H9 (cell line): ENCODE measurements around the gene LHFPL5. TPM values are rescaled to one million over a fixed set of nuclear protein-coding genes. Genes with fewer than 3 reads are reported as not detected.

ENCODE experiments used
- DNase-seq: peaks from one replicate; pipeline ENCODE4 v3.0.0-alpha.2; 2017
- H2AFZ ChIP-seq: one replicate; pipeline ENCODE4 v1.6.1; 2013; ENCODE audit warnings: mild to moderate bottlenecking, low read length, control low read depth, moderate library complexity
- H2AK5ac ChIP-seq: 2 replicates; pipeline ENCODE4 v1.6.1; 2013; ENCODE audit warnings: low read length, control low read depth, mixed read lengths; ENCODE audit not compliant: insufficient read length
- H2BK120ac ChIP-seq: one replicate; pipeline ENCODE4 v1.6.1; 2013; ENCODE audit warnings: low read depth, mild to moderate bottlenecking, low read length, control low read depth, inconsistent platforms; ENCODE audit not compliant: poor library complexity, severe bottlenecking
- H2BK12ac ChIP-seq: 2 replicates; pipeline ENCODE4 v1.6.1; 2013; ENCODE audit warnings: low read length, control low read depth, mixed read lengths, low read depth; ENCODE audit not compliant: insufficient read length
- H2BK15ac ChIP-seq: 2 replicates; pipeline ENCODE4 v1.6.1; 2013; ENCODE audit warnings: low read depth, low read length, control low read depth
- H2BK20ac ChIP-seq: one replicate; pipeline ENCODE4 v1.6.1; 2013; ENCODE audit warnings: low read depth, mild to moderate bottlenecking, low read length, control low read depth, inconsistent platforms; ENCODE audit not compliant: poor library complexity, severe bottlenecking
- H2BK5ac ChIP-seq: 2 replicates; pipeline ENCODE4 v1.6.1; 2013; ENCODE audit warnings: low read length, control low read depth, mixed read lengths; ENCODE audit not compliant: insufficient read length
- H3K14ac ChIP-seq: 2 replicates; pipeline ENCODE4 v1.6.1; 2013; ENCODE audit warnings: low read length, control low read depth; ENCODE audit not compliant: insufficient read depth
- H3K18ac ChIP-seq: 2 replicates; pipeline ENCODE4 v1.6.1; 2013; ENCODE audit warnings: low read depth, mild to moderate bottlenecking, mixed read lengths, low read length, control low read depth; ENCODE audit not compliant: insufficient read length
- H3K23ac ChIP-seq: 2 replicates; pipeline ENCODE4 v1.6.1; 2013; ENCODE audit warnings: low read length, control low read depth, mixed read lengths, low read depth; ENCODE audit not compliant: insufficient read length
- H3K23me2 ChIP-seq: 2 replicates; pipeline ENCODE4 v1.6.1; 2013; ENCODE audit warnings: low read depth, mild to moderate bottlenecking, mixed read lengths, low read length, control low read depth; ENCODE audit not compliant: insufficient read length, poor library complexity, severe bottlenecking
- H3K27ac ChIP-seq: 2 replicates; pipeline ENCODE4 v1.5.1; 2013; ENCODE audit warnings: low read length, control low read depth, mixed read lengths, low read depth; ENCODE audit not compliant: insufficient read length
- H3K27me3 ChIP-seq: 2 replicates; pipeline ENCODE4 v1.6.1; 2013; ENCODE audit warnings: low read length, control low read depth, inconsistent platforms; ENCODE audit not compliant: insufficient read depth
- H3K4ac ChIP-seq: 2 replicates; pipeline ENCODE4 v1.6.1; 2013; ENCODE audit warnings: low read depth, mild to moderate bottlenecking, control low read depth, inconsistent platforms, low read length, moderate library complexity
- H3K4me1 ChIP-seq: 2 replicates; pipeline ENCODE4 v1.6.1; 2013; ENCODE audit warnings: low read length, control low read depth, inconsistent platforms; ENCODE audit not compliant: insufficient read depth
- H3K4me2 ChIP-seq: 2 replicates; pipeline ENCODE4 v1.6.1; 2013; ENCODE audit warnings: low read length, control low read depth, mixed read lengths; ENCODE audit not compliant: insufficient read length, insufficient read depth
- H3K56ac ChIP-seq: 2 replicates; pipeline ENCODE4 v1.6.1; 2013; ENCODE audit warnings: low read depth, mild to moderate bottlenecking, mixed read lengths, low read length, control low read depth; ENCODE audit not compliant: insufficient read length
- H3K79me1 ChIP-seq: 2 replicates; pipeline ENCODE4 v1.6.1; 2013; ENCODE audit warnings: low read depth, mild to moderate bottlenecking, moderate library complexity, low read length, control low read depth, inconsistent platforms; ENCODE audit not compliant: insufficient read depth, poor library complexity, severe bottlenecking
- H3K79me2 ChIP-seq: 2 replicates; pipeline ENCODE4 v1.6.1; 2013; ENCODE audit warnings: low read length, control low read depth, inconsistent platforms; ENCODE audit not compliant: insufficient read depth
- H3K9ac ChIP-seq: 2 replicates; pipeline ENCODE4 v1.6.1; 2013; ENCODE audit warnings: low read length, control low read depth, mixed read lengths; ENCODE audit not compliant: insufficient read length; ENCODE audit errors: extremely low read depth
- H3K9me3 ChIP-seq: one replicate; pipeline ENCODE4 v1.6.1; 2013; ENCODE audit warnings: low read depth, low read length, inconsistent platforms; ENCODE audit not compliant: control insufficient read depth
- H3T11ph ChIP-seq: one replicate; pipeline ENCODE4 v1.6.1; 2013; ENCODE audit warnings: mild to moderate bottlenecking, low read length, control low read depth, inconsistent platforms
- H4K20me1 ChIP-seq: one replicate; pipeline ENCODE4 v1.6.1; 2013; ENCODE audit not compliant: control insufficient read depth, insufficient read length, insufficient read depth
- H4K5ac ChIP-seq: 2 replicates; pipeline ENCODE4 v1.6.1; 2013; ENCODE audit warnings: low read depth, mild to moderate bottlenecking, mixed read lengths, low read length, control low read depth; ENCODE audit not compliant: insufficient read length
- H4K8ac ChIP-seq: replicated peaks from 2 replicates; pipeline ENCODE4 v1.6.1; 2013; ENCODE audit warnings: low read length, control low read depth, mixed read lengths, low read depth; ENCODE audit not compliant: insufficient read length
- H4K91ac ChIP-seq: 2 replicates; pipeline ENCODE4 v1.6.1; 2013; ENCODE audit warnings: low read depth, mild to moderate bottlenecking, moderate library complexity, mixed read lengths, low read length, control low read depth; ENCODE audit not compliant: insufficient read length
- H3K27ac Mint-ChIP-seq, 3 experiments: 2 replicates in 2 of 3; 3 replicates in 1 of 3; pipeline ENCODE4 v1.8.0; 2020 to 2021; ENCODE audit warnings: mixed read lengths in 3 of 3, mild to moderate bottlenecking in 1 of 3, moderate library complexity in 1 of 3
- H3K27me3 Mint-ChIP-seq: 2 replicates; pipeline ENCODE4 v1.8.0; 2021; ENCODE audit warnings: low read depth, mild to moderate bottlenecking, moderate library complexity, mixed read lengths
- H3K36me3 Mint-ChIP-seq, 3 experiments: 2 replicates in 2 of 3; 3 replicates in 1 of 3; pipeline ENCODE4 v1.8.0; 2020 to 2021; ENCODE audit warnings: low read depth in 3 of 3, mixed read lengths in 3 of 3; ENCODE audit not compliant: insufficient read depth in 1 of 3
- H3K4me1 Mint-ChIP-seq, 2 experiments: 2 replicates each; pipeline ENCODE4 v1.8.0; 2020; ENCODE audit warnings: mixed read lengths in 2 of 2
- H3K4me3 Mint-ChIP-seq, 2 experiments: 2 replicates in 1 of 2; 3 replicates in 1 of 2; pipeline ENCODE4 v1.8.0; 2020 to 2021; ENCODE audit warnings: mild to moderate bottlenecking in 2 of 2, mixed read lengths in 2 of 2, moderate library complexity in 1 of 2
- H3K9me3 Mint-ChIP-seq, 2 experiments: 2 replicates in 1 of 2; 3 replicates in 1 of 2; pipeline ENCODE4 v1.8.0; 2020; ENCODE audit warnings: mild to moderate bottlenecking in 2 of 2, mixed read lengths in 2 of 2, moderate library complexity in 1 of 2
- CTCF ChIP-seq: fragments of 200-600 bp; sonication (generic); conservative IDR thresholded peaks from 3 replicates; pipeline ENCODE4 v1.8.0; 2021; ENCODE audit warnings: antibody characterized with exemption, mild to moderate bottlenecking
- WGBS: extraction: QIAGEN DNeasy Blood & Tissue Kit; methylation state at CpG from one replicate; pipeline ENCODE4 v1.1.7; 2013; ENCODE audit warnings: missing lambda C conversion rate, low lambda C conversion rate, mixed read lengths; ENCODE audit not compliant: insufficient read length; ENCODE audit errors: extremely low coverage; 5-methylcytosine and 5-hydroxymethylcytosine counted together
- total RNA-seq: library from RNA; stranded (reverse); gene quantifications from 2 replicates; pipeline ENCODE4 v1.2.1, GENCODE V29; 2021

Gene LHFPL5
- total RNA-seq, 1 experiment from 2014 or later = not detected

GRCh38 chr6:35787266-35788218, 17.6 kb upstream of the LHFPL5 start:
- Histone ChIP-seq H3K79me1 (no peaks in the 10 kb centered on the region), H3K4me2 (no peak overlapping the region), H3K9me3 (no peaks in the 10 kb centered on the region), H3K79me2 (no peaks in the 10 kb centered on the region), H3T11ph (no peak overlapping the region), H3K4ac (no peak overlapping the region), H2AK5ac (no peak overlapping the region), H4K20me1 (no peaks in the 10 kb centered on the region), H3K27ac (no peak overlapping the region), H2BK15ac (no peak overlapping the region), H3K9ac (no peak overlapping the region), H3K18ac (no peak overlapping the region), H3K23me2 (no peaks in the 10 kb centered on the region), H2BK20ac (no peak overlapping the region), H3K4me1 (no peaks in the 10 kb centered on the region), H3K23ac (no peak overlapping the region), H2AFZ (no peak overlapping the region), H4K5ac (no peak overlapping the region), H3K56ac (no peak overlapping the region), H4K91ac (no peak overlapping the region), H2BK5ac (no peak overlapping the region), H3K14ac (no peak overlapping the region), H2BK120ac (no peak overlapping the region), H2BK12ac (no peak overlapping the region), H3K27me3 (no peaks in the 10 kb centered on the region), H4K8ac (no peak overlapping the region)
- Mint-ChIP-seq H3K4me1 (peaks cover 13% of the 10 kb centered on the region in 2 experiments), H3K9me3 (no peaks in the 10 kb centered on the region), H3K27ac (no peak overlapping the region; a peak in 1 of 7 replicates), H3K4me3 (no peak overlapping the region), H3K27me3 (peaks cover 8% of the 10 kb centered on the region), H3K36me3 (no peaks in the 10 kb centered on the region)
- WGBS = no CpG with 5 or more reads among the region's 13 CpGs
- no peak for DNase-seq
- TF ChIP-seq CTCF = no peak
